GM12892 (cell line): ENCODE results near the gene PNMA8C.

ENCODE experiments used
- POLR2A ChIP-seq: IDR thresholded peaks from 2 replicates; pipeline ENCODE4 v1.6.1; 2011; ENCODE audit warnings: low read depth, low read length, control low read depth
- POLR2AphosphoS5 ChIP-seq: IDR thresholded peaks from 2 replicates; pipeline ENCODE4 v1.6.1; 2011; ENCODE audit warnings: low read depth, low read length, control low read depth

- TF ChIP-seq POLR2AphosphoS5 (no peak), POLR2A (no peak)
Observed at GRCh38 chr19:46429999-46430398, 1.3 kb upstream of the PNMA8C start.
